HepG2 (cell line): ENCODE data around the gene CCBE1. TPM values are rescaled to one million over a fixed set of nuclear protein-coding genes. Genes with fewer than 3 reads are reported as not detected.

Experiments
- ELF1 ChIP-seq: sonication (generic); formaldehyde crosslinking; IDR thresholded peaks from 2 replicates; pipeline ENCODE4 v1.4.0; 2020; ENCODE audit warnings: missing genetic modification reagents
- KDM4B ChIP-seq: sonication (generic); formaldehyde crosslinking; IDR thresholded peaks from 2 replicates; pipeline ENCODE4 v1.4.0; 2020; ENCODE audit warnings: missing genetic modification reagents
- KLF6 ChIP-seq: IDR thresholded peaks from 2 replicates; pipeline ENCODE4 v1.8.0; 2016; ENCODE audit warnings: missing biosample characterization, missing genetic modification reagents
- MTA3 ChIP-seq: sonication (generic); formaldehyde crosslinking; IDR thresholded peaks from 2 replicates; pipeline ENCODE4 v1.4.0; 2020; ENCODE audit warnings: missing genetic modification reagents
- NAIF1 ChIP-seq: sonication (generic); formaldehyde crosslinking; IDR thresholded peaks from 2 replicates; pipeline ENCODE4 v1.5.0; 2020; ENCODE audit warnings: mild to moderate bottlenecking, missing genetic modification reagents, borderline replicate concordance
- NR0B2 ChIP-seq: sonication (generic); formaldehyde crosslinking; IDR thresholded peaks from 2 replicates; pipeline ENCODE4 v1.4.0; 2020; ENCODE audit warnings: mild to moderate bottlenecking, missing genetic modification reagents
- RFX3 ChIP-seq: IDR thresholded peaks from 2 replicates; pipeline ENCODE4 v1.6.1; 2016; ENCODE audit warnings: missing biosample characterization, missing genetic modification reagents
- SMAD1 ChIP-seq: sonication (generic); formaldehyde crosslinking; IDR thresholded peaks from 2 replicates; pipeline ENCODE4 v1.4.0; 2020; ENCODE audit warnings: missing genetic modification reagents, low read depth, mild to moderate bottlenecking, borderline replicate concordance
- SMARCC2 ChIP-seq: fragments of 450-650 bp; IDR thresholded peaks from 2 replicates; pipeline ENCODE4 v1.6.1; 2017; ENCODE audit warnings: antibody characterized with exemption, mild to moderate bottlenecking
- YEATS2 ChIP-seq: sonication (generic); formaldehyde crosslinking; IDR thresholded peaks from 2 replicates; pipeline ENCODE4 v1.4.0; 2020; ENCODE audit warnings: missing genetic modification reagents, borderline replicate concordance
- ZKSCAN5 ChIP-seq: sonication (generic); formaldehyde crosslinking; IDR thresholded peaks from 2 replicates; pipeline ENCODE4 v1.5.1; 2020; ENCODE audit warnings: mild to moderate bottlenecking, missing genetic modification reagents
- ZNF230 ChIP-seq: sonication (generic); formaldehyde crosslinking; IDR thresholded peaks from 2 replicates; pipeline ENCODE4 v1.4.0; 2020; ENCODE audit warnings: mild to moderate bottlenecking, missing genetic modification reagents
- ZNF430 ChIP-seq: sonication (generic); formaldehyde crosslinking; IDR thresholded peaks from 2 replicates; pipeline ENCODE4 v1.9.0; 2021; ENCODE audit warnings: mild to moderate bottlenecking, missing genetic modification reagents
- ZNF44 ChIP-seq: sonication (generic); formaldehyde crosslinking; IDR thresholded peaks from 2 replicates; pipeline ENCODE4 v1.5.1; 2020; ENCODE audit warnings: mild to moderate bottlenecking, missing genetic modification reagents
- ZNF530 ChIP-seq: sonication (generic); formaldehyde crosslinking; IDR thresholded peaks from 2 replicates; pipeline ENCODE4 v1.5.0; 2020; ENCODE audit warnings: low read depth, mild to moderate bottlenecking, missing genetic modification reagents
- ZNF616 ChIP-seq: sonication (generic); formaldehyde crosslinking; IDR thresholded peaks from 2 replicates; pipeline ENCODE4 v1.5.0; 2020; ENCODE audit warnings: low read depth, mild to moderate bottlenecking, missing genetic modification reagents
- ZNF710 ChIP-seq: sonication (generic); formaldehyde crosslinking; IDR thresholded peaks from 2 replicates; pipeline ENCODE4 v1.5.0; 2020; ENCODE audit warnings: mild to moderate bottlenecking, missing genetic modification reagents, borderline replicate concordance
- ZZZ3 ChIP-seq: sonication (generic); formaldehyde crosslinking; IDR thresholded peaks from 2 replicates; pipeline ENCODE4 v1.4.0; 2020; ENCODE audit warnings: missing genetic modification reagents, mild to moderate bottlenecking, borderline replicate concordance
- polyA plus RNA-seq, 8 experiments: library from polyadenylated mRNA; depleted of rRNA in 3 of 8; stranded (reverse) in 7 of 8; unstranded in 1 of 8; fragments of >200 nt; fragmentation: Illumina TruSeq in 4 of 8; extraction: Trizol in 4 of 8; gene quantifications; 2 replicates each; pipeline versions ENCODE4 v1.2.1 to v1.2.3, GENCODE V29; 2011 to 2016; ENCODE audit warnings: low read depth in 4 of 8, missing spikeins in 1 of 8, mixed read lengths in 1 of 8; ENCODE audit not compliant: insufficient read depth in 1 of 8
- total RNA-seq, 5 experiments: library from RNA; depleted of rRNA; stranded (reverse); fragments of >200 nt; fragmentation: Illumina TruSeq; extraction: Trizol; gene quantifications; 2 replicates each; pipeline ENCODE4 v1.2.3, GENCODE V29; 2016; ENCODE audit warnings: low read depth in 1 of 5
- TF ChIP-seq, protein P1 (sequence below): sonication (generic); formaldehyde crosslinking; IDR thresholded peaks from 2 replicates; pipeline ENCODE4 v1.4.0; 2020; ENCODE audit warnings: missing genetic modification reagents

Gene CCBE1
- total and polyA plus RNA-seq, 2 of the 13 experiments (the other 11 are each of a cell fraction or from before 2014, with no cell fraction given) = not detected

DNA sequence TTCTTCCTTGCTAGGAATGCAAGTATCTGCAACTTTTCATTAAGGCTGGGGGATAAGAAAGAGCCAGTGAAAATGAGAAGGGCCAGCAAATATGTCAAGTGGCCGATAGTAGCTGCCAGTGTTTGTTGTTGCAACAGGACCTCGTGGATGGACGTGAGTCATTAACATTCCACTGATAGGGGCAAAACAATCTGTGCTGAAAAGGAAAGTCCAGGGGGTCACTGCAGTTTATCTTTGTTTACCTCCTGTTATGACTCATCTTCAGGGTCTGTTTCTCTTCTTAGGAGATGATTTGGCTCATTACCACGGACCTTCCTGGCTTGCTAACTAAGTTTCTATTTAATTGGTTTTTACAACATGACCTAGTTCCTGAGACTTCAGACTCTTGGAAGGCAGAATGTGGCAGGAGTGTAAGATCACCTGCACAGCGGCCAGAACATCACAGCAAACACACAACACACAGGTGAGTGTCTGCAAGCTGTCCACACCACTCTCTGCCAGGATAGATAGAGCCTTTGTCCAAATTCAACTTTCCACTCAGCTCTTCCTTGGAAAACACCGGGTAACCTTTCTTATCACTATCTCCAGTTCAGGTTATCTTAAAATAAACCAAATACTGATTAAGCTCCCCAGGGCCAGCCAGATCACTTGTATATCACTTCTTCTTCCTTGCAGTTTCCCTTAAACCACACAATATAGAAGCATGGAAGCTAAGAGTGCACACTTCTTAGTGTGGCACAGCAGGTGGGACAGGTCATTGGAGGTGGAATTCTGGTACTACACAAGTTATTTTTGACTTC, 180.7 kb downstream of the CCBE1 start (continued):
- TF ChIP-seq ZNF44 (no peak), ELF1 (CRISPR knock-in tag) (no peak), SMAD1 (CRISPR knock-in tag) (no peak), ZNF430 (CRISPR knock-in tag) (no peak), ZNF616 (CRISPR knock-in tag) (no peak), ZKSCAN5 (CRISPR knock-in tag) (no peak), RFX3 (CRISPR knock-in tag) (no peak), ZNF710 (CRISPR knock-in tag) (no peak; the same call in 1 of the 2 replicates), NAIF1 (CRISPR knock-in tag) (no peak), YEATS2 (CRISPR knock-in tag) (peak; percentile 19; the same call in 1 of the 2 replicates), ZZZ3 (CRISPR knock-in tag) (no peak), MTA3 (no peak), KDM4B (CRISPR knock-in tag) (peak; percentile 87), ZNF230 (CRISPR knock-in tag) (no peak), NR0B2 (no peak), KLF6 (CRISPR knock-in tag) (no peak), ZNF530 (no peak), SMARCC2 (peak; percentile 74)
- TF ChIP-seq, protein P1, sequence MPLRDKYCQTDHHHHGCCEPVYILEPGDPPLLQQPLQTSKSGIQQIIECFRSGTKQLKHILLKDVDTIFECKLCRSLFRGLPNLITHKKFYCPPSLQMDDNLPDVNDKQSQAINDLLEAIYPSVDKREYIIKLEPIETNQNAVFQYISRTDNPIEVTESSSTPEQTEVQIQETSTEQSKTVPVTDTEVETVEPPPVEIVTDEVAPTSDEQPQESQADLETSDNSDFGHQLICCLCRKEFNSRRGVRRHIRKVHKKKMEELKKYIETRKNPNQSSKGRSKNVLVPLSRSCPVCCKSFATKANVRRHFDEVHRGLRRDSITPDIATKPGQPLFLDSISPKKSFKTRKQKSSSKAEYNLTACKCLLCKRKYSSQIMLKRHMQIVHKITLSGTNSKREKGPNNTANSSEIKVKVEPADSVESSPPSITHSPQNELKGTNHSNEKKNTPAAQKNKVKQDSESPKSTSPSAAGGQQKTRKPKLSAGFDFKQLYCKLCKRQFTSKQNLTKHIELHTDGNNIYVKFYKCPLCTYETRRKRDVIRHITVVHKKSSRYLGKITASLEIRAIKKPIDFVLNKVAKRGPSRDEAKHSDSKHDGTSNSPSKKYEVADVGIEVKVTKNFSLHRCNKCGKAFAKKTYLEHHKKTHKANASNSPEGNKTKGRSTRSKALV (CRISPR knock-in tag) = 0 out of 2 replicates have a peak, but pooled peaks have one; percentile 48
